ENCODE data around the gene CMTM3. TPM values are rescaled to one million over a fixed set of nuclear protein-coding genes. Genes with fewer than 3 reads are reported as not detected.

The CMTM3 gene
- total RNA-seq, 1 experiment from 2014 or later, result 12.8 TPM

GRCh38 chr16:66560107-66560506 lies 44.4 kb upstream of the CMTM3 start:
- Histone ChIP-seq H2AFZ (ENCODE audit: low read depth, low read length, poor library complexity, severe bottlenecking) (no peak overlapping the region), H3K9ac (ENCODE audit: low read length) (no peak overlapping the region), H3K4me3 (replicated peaks in 1 of 2; ENCODE audit: low read depth in 1 of 2, low read length in 2 of 2) (no peak overlapping the region), H3K79me2 (ENCODE audit: insufficient read depth, low read length) (peaks cover 7% of the 10 kb centered on the region; the same call in 1 of the 2 replicates), H3K27me3 (ENCODE audit: insufficient read depth, low read length) (no peaks in the 10 kb centered on the region), H3K9me3 (ENCODE audit: control insufficient read depth in 1 of 2, insufficient read depth in 1 of 2, low read depth in 1 of 2, low read length in 2 of 2) (no peaks in the 10 kb centered on the region), H3K27ac (ENCODE audit: low read depth, low read length) (no peak overlapping the region), H4K20me1 (ENCODE audit: insufficient read depth) (no peaks in the 10 kb centered on the region), H3K4me2 (ENCODE audit: low read length) (no peak overlapping the region), H3K9me2 (ENCODE audit: insufficient read depth) (no peaks in the 10 kb centered on the region), H3K36me3 (ENCODE audit: control insufficient read depth in 1 of 2, insufficient read depth in 2 of 2, low read length in 2 of 2) (peaks cover 4% of the 10 kb centered on the region in 2 experiments; a peak in 1 of 4 replicates), H3K4me1 (ENCODE audit: control insufficient read depth in 1 of 2, insufficient read depth in 2 of 2, low read length in 2 of 2) (no peaks in the 10 kb centered on the region)
- CTCF ChIA-PET, result interaction anchor here (0.7 to 0.8 kb wide), 2 partner anchors 153 to 349 kb away, joined by 3 read pairs; no protein-coding TSS in a partner anchor
- no TSS peak for BruUV-seq (replicated peaks)
- intact Hi-C loops (cut with micrococcal nuclease), result loop anchor here (5.0 kb wide), 1 partner anchor 312 kb away; no protein-coding TSS in a partner anchor
- ATAC-seq, result no peak
- TF ChIP-seq JUND (IDR thresholded peaks at IDR 0.05) (no peak), CBX3 (IDR thresholded peaks at IDR 0.05; ENCODE audit: low read depth) (no peak), ZNF274 (IDR thresholded peaks at IDR 0.05; ENCODE audit: low read depth, low read length) (no peak), EZH2 (IDR thresholded peaks at IDR 0.05) (no peak), TCF7L2 (IDR thresholded peaks at IDR 0.05; ENCODE audit: borderline replicate concordance, extremely low read depth, insufficient read depth, insufficient read length) (no peak), SP1 (IDR thresholded peaks at IDR 0.05; ENCODE audit: low read depth) (no peak), FOSL1 (IDR thresholded peaks at IDR 0.05; ENCODE audit: low read depth) (no peak), ATF3 (IDR thresholded peaks at IDR 0.05) (no peak), ZFX (IDR thresholded peaks at IDR 0.05) (no peak), YY1 (IDR thresholded peaks at IDR 0.05; ENCODE audit: extremely low read depth, insufficient replicate concordance, low read depth, low read length) (no peak), POLR2A (IDR thresholded peaks at IDR 0.05; ENCODE audit: borderline replicate concordance, extremely low read depth, insufficient read depth, insufficient read length) (no peak), REST (IDR thresholded peaks at IDR 0.05; ENCODE audit: low read depth) (no peak), CEBPB (IDR thresholded peaks at IDR 0.05; ENCODE audit: low read depth) (no peak), POLR2AphosphoS5 (IDR thresholded peaks at IDR 0.05; ENCODE audit: low read depth, low read length) (no peak), MAX (IDR thresholded peaks at IDR 0.05) (no peak), ELF1 (IDR thresholded peaks at IDR 0.05; ENCODE audit: borderline replicate concordance, low read depth) (no peak), SIN3A (IDR thresholded peaks at IDR 0.05; ENCODE audit: low read depth) (no peak), RAD21 (IDR thresholded peaks at IDR 0.05; ENCODE audit: low read depth) (no peak)
- RAD21 ChIA-PET (ENCODE audit: low non-redundant PET in 1 of 2, low total read pairs in 2 of 2, uncharacterized antibody in 2 of 2, unreplicated experiment in 2 of 2), result no interaction called here
- no peak for DNase-seq (ENCODE audit: low read depth, low spot score)
- POLR2A ChIA-PET, result no interaction called here

All from HCT116 (cell line).